ENCODE measurements around the gene STK16. TPM values are rescaled to one million over a fixed set of nuclear protein-coding genes. Genes with fewer than 3 reads are reported as not detected.

Gene STK16
- total and polyA plus RNA-seq, 12 donors = 12.9 to 26.7 (median 19.7) TPM

- peaks cover 8 to 40% (median 20%) of the 10 kb centered on the region in 9 donors for H3K4me1 ChIP-seq
- no peak overlapping the region for H3K4me3 ChIP-seq
- DNase-seq = no peak
- TF ChIP-seq, protein P1, sequence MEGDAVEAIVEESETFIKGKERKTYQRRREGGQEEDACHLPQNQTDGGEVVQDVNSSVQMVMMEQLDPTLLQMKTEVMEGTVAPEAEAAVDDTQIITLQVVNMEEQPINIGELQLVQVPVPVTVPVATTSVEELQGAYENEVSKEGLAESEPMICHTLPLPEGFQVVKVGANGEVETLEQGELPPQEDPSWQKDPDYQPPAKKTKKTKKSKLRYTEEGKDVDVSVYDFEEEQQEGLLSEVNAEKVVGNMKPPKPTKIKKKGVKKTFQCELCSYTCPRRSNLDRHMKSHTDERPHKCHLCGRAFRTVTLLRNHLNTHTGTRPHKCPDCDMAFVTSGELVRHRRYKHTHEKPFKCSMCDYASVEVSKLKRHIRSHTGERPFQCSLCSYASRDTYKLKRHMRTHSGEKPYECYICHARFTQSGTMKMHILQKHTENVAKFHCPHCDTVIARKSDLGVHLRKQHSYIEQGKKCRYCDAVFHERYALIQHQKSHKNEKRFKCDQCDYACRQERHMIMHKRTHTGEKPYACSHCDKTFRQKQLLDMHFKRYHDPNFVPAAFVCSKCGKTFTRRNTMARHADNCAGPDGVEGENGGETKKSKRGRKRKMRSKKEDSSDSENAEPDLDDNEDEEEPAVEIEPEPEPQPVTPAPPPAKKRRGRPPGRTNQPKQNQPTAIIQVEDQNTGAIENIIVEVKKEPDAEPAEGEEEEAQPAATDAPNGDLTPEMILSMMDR (IDR thresholded peaks at IDR 0.05) = no peak
- intact Hi-C loops (cut with DNase I) = loop anchor here in 2 of 10 donors (5.0 to 10.0 kb wide), 2 partner anchors 69 to 72 kb away; no protein-coding TSS in a partner anchor
- H3K9me3 ChIP-seq = no peaks in the 10 kb centered on the region
- no peak for ATAC-seq
- WGBS, 2 donors = 81 to 89% methylated on average over 3 of the region's 3 CpGs
- H3K27me3 ChIP-seq = no peaks in the 10 kb centered on the region
- peaks cover 2 to 74% (median 54%) of the 10 kb centered on the region in 9 donors for H3K36me3 ChIP-seq
- no peak overlapping the region for H3K27ac ChIP-seq
Measured at GRCh38 chr2:219225350-219225749, 19.9 kb upstream of the STK16 start.

GRCh38 chr2:219228041-219228910 is 17.0 kb upstream of the STK16 start:
- DNase-seq = no peak

DNA sequence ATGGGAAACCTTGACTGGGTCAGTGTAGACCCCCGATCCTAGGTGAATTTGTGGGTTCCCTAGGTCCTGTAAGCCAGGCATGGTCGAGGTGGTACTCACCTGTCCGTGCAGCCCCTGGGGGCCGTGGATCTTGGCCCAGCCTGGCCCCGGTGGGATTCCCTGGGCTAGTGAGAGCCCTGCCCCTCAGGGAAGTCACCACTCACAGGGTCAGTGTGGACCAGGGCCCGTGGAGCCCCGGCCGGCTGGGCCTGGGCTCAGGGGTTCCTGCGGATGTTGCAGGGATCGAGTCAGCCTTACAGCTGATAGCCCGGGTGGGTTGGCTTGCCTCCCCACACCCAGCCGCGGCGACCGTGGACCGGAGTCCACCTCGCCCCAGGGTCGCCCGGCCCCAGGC is 16.4 kb upstream of the STK16 start:
- intact Hi-C loops (cut with DNase I) = loop anchor here in 4 of 10 donors (1.0 to 10.0 kb wide), 5 partner anchors 50 to 68 kb away; partner anchors contain the start of genes DNAJB2 (in 2 of the 4) and RETREG2 (in 1 of the 4)
- H3K4me3 ChIP-seq = peak overlapping the region; percentile 45 to 91 (median 82)
- peaks cover 15 to 49% (median 32%) of the 10 kb centered on the region in 9 donors for H3K4me1 ChIP-seq
- ATAC-seq (peak in 5 of 8 donors; percentile 3 to 42 (median 7)), DNase-seq (no peak)
- WGBS, 2 donors = 3% methylated on average over 17 to 19 of the region's 19 CpGs
- TF ChIP-seq, protein P1 (IDR thresholded peaks at IDR 0.05) = no peak
- H3K9me3 ChIP-seq = no peaks in the 10 kb centered on the region
- H3K27me3 ChIP-seq = no peaks in the 10 kb centered on the region
- peak overlapping the region; percentile 89 to 99 (median 96) for H3K27ac ChIP-seq
- H3K36me3 ChIP-seq = peaks cover 5 to 65% (median 41%) of the 10 kb centered on the region in 9 donors

More at GRCh38 chr2:219228041-219228910, 17.0 kb upstream of the STK16 start:
- Histone ChIP-seq H3K9me3 (no peaks in the 10 kb centered on the region), H3K4me3 (peak overlapping the region; percentile 45 to 91 (median 82)), H3K27ac (peak overlapping the region in 9 of 10 donors; percentile 93 to 99 (median 96)), H3K27me3 (no peaks in the 10 kb centered on the region), H3K36me3 (peaks cover 2 to 65% (median 42%) of the 10 kb centered on the region in 9 donors), H3K4me1 (peaks cover 15 to 49% (median 32%) of the 10 kb centered on the region in 9 donors)
- TF ChIP-seq, protein P1 (IDR thresholded peaks at IDR 0.05) = no peak
- intact Hi-C loops (cut with DNase I) = loop anchor here in 3 of 10 donors (2.0 to 10.0 kb wide), 3 partner anchors 51 to 69 kb away; partner anchors contain the start of gene DNAJB2 (in 1 of the 3)
- WGBS, 2 donors = 41% methylated on average over 7 of the region's 7 CpGs
- no peak for ATAC-seq

DNA sequence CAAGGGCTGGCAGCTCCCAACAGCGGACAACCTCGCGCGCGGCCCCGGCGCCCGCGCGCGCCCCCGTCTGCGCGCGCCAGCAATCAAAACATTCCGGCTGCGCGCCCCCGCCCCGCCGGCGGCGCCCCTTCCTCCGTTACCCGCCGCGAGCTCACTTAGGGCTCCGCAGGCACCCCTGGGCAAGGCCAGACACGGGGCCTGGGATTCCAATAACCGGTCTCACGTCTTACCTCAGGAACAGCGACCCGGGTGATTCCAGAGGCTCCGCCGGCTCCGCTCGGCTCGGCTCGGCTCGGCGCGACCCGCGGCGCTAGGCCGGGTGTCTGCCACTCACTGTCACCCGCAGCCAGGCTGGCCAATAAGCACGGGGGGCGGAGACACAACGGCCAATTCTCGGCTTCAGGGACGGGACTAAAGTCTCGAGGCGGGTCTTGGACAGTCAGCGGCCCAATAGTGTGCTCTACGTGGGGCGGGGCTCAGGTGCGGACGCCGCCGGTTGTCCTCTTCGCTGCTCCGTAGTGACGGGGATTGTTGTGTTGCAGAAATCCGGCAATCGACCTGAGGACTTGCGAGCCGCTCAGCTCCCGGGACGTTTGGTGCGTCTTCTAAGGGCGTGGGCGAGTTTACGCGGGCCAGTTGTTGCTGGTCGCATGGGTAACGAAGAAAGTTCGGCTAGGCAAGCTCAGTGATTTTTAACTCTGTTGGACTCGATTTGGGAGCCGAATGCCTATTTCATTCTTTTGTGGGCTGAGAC is 15.8 kb upstream of the STK16 start, which contains the start of the genes ANKZF1 and ATG9A:
ANKZF1 (plus strand) TSS at position 502 of the 754 bp plus-strand sequence. CDS start 452 bp downstream, outside the sequence.
ATG9A (minus strand) TSS at position 332 of the 754 bp plus-strand sequence. CDS start 1,612 bp downstream, outside the sequence.
- Histone ChIP-seq H3K27me3 (no peaks in the 10 kb centered on the region), H3K4me1 (peaks cover 15 to 49% (median 32%) of the 10 kb centered on the region in 9 donors), H3K4me3 (peak within 1 kb of the TSS; percentile 73 to 91 (median 82)), H3K9me3 (no peaks in the 10 kb centered on the region), H3K36me3 (peaks cover 4 to 65% (median 41%) of the 10 kb centered on the region in 9 donors), H3K27ac (peak within 1 kb of the TSS; percentile 89 to 99 (median 96))
- WGBS, 2 donors = 0% methylated on average over 80 of the region's 80 CpGs
- peak; percentile 98 to 99 (median 99) for ATAC-seq
- TF ChIP-seq, protein P1 (IDR thresholded peaks at IDR 0.05) = no peak
- peak; percentile 98 to 99 for DNase-seq
- intact Hi-C loops (cut with DNase I) = loop anchor here in 4 of 10 donors (1.0 to 10.0 kb wide), 5 partner anchors 49 to 68 kb away; partner anchors contain the start of genes DNAJB2 (in 2 of the 4) and RETREG2 (in 1 of the 4)

Measured in heart right ventricle (tissue), 16 donors.